HepG2 (cell line): ENCODE data around the gene PRR15L. TPM values are rescaled to one million over a fixed set of nuclear protein-coding genes. Genes with fewer than 3 reads are reported as not detected.

Experiments used
- ARNT2 ChIP-seq: sonication (generic); formaldehyde crosslinking; IDR thresholded peaks from 2 replicates; pipeline ENCODE4 v1.8.0; 2022; ENCODE audit warnings: mild to moderate bottlenecking, low read depth, missing genetic modification reagents, moderate library complexity
- JUND ChIP-seq: sonication (generic); formaldehyde crosslinking; IDR thresholded peaks from 2 replicates; pipeline ENCODE4 v1.8.0; 2022; ENCODE audit warnings: mild to moderate bottlenecking, missing genetic modification reagents
- KLF12 ChIP-seq: sonication (generic); formaldehyde crosslinking; IDR thresholded peaks from 2 replicates; pipeline ENCODE4 v1.4.0; 2020; ENCODE audit warnings: missing genetic modification reagents, borderline replicate concordance
- NCOR1 ChIP-seq: fragments of 200-600 bp; sonication (generic); IDR thresholded peaks from 2 replicates; pipeline ENCODE4 v1.7.0; 2017; ENCODE audit warnings: antibody characterized with exemption, low read length, borderline replicate concordance
- RNF2 ChIP-seq: fragments of 450-650 bp; conservative IDR thresholded peaks from 2 replicates; pipeline ENCODE4 v1.6.1; 2016; ENCODE audit warnings: low read depth
- ZC3H4 ChIP-seq: sonication (generic); formaldehyde crosslinking; IDR thresholded peaks from 2 replicates; pipeline ENCODE4 v1.4.0; 2020; ENCODE audit warnings: missing genetic modification reagents, borderline replicate concordance
- ZNF225 ChIP-seq: sonication (generic); formaldehyde crosslinking; IDR thresholded peaks from 2 replicates; pipeline ENCODE4 v1.4.0; 2020; ENCODE audit warnings: mild to moderate bottlenecking, missing genetic modification reagents
- ZNF317 ChIP-seq: sonication (generic); formaldehyde crosslinking; IDR thresholded peaks from 2 replicates; pipeline ENCODE4 v1.5.0; 2020; ENCODE audit warnings: mild to moderate bottlenecking, missing genetic modification reagents
- ZNF33A ChIP-seq: sonication (generic); formaldehyde crosslinking; IDR thresholded peaks from 2 replicates; pipeline ENCODE4 v1.5.1; 2020; ENCODE audit warnings: missing genetic modification reagents, mild to moderate bottlenecking, moderate library complexity, borderline replicate concordance
- ZNF382 ChIP-seq: sonication (generic); formaldehyde crosslinking; IDR thresholded peaks from 2 replicates; pipeline ENCODE4 v1.5.0; 2020; ENCODE audit warnings: missing genetic modification reagents, mild to moderate bottlenecking, borderline replicate concordance
- ZNF556 ChIP-seq: sonication (generic); formaldehyde crosslinking; IDR thresholded peaks from 2 replicates; pipeline ENCODE4 v1.4.0; 2020; ENCODE audit warnings: mild to moderate bottlenecking, missing genetic modification reagents, borderline replicate concordance
- polyA plus RNA-seq, 8 experiments: library from polyadenylated mRNA; depleted of rRNA in 3 of 8; stranded (reverse) in 7 of 8; unstranded in 1 of 8; fragments of >200 nt; fragmentation: Illumina TruSeq in 4 of 8; extraction: Trizol in 4 of 8; gene quantifications; 2 replicates each; pipeline versions ENCODE4 v1.2.1 to v1.2.3, GENCODE V29; 2011 to 2016; ENCODE audit warnings: low read depth in 4 of 8, missing spikeins in 1 of 8, mixed read lengths in 1 of 8; ENCODE audit not compliant: insufficient read depth in 1 of 8
- total RNA-seq, 5 experiments: library from RNA; depleted of rRNA; stranded (reverse); fragments of >200 nt; fragmentation: Illumina TruSeq; extraction: Trizol; gene quantifications; 2 replicates each; pipeline ENCODE4 v1.2.3, GENCODE V29; 2016; ENCODE audit warnings: low read depth in 1 of 5
- TF ChIP-seq, protein P1 (sequence below): sonication (generic); formaldehyde crosslinking; IDR thresholded peaks from 2 replicates; pipeline ENCODE4 v1.4.0; 2020; ENCODE audit warnings: missing genetic modification reagents
- TF ChIP-seq, protein P2 (sequence below): IDR thresholded peaks from 2 replicates; pipeline ENCODE4 v1.6.1; 2012; ENCODE audit warnings: low read depth, low read length, improper control_type of control experiment
- TF ChIP-seq, protein P3 (sequence below): IDR thresholded peaks from 2 replicates; pipeline ENCODE4 v1.6.1; 2016; ENCODE audit warnings: low read depth
- TF ChIP-seq, protein P4 (sequence below): sonication (generic); formaldehyde crosslinking; IDR thresholded peaks from 2 replicates; pipeline ENCODE4 v1.5.0; 2020; ENCODE audit warnings: mild to moderate bottlenecking, missing genetic modification reagents

The PRR15L gene
- total and polyA plus RNA-seq, 2 of the 13 experiments (the other 11 are each of a cell fraction or from before 2014, with no cell fraction given): 0.44 to 2.0 TPM

DNA sequence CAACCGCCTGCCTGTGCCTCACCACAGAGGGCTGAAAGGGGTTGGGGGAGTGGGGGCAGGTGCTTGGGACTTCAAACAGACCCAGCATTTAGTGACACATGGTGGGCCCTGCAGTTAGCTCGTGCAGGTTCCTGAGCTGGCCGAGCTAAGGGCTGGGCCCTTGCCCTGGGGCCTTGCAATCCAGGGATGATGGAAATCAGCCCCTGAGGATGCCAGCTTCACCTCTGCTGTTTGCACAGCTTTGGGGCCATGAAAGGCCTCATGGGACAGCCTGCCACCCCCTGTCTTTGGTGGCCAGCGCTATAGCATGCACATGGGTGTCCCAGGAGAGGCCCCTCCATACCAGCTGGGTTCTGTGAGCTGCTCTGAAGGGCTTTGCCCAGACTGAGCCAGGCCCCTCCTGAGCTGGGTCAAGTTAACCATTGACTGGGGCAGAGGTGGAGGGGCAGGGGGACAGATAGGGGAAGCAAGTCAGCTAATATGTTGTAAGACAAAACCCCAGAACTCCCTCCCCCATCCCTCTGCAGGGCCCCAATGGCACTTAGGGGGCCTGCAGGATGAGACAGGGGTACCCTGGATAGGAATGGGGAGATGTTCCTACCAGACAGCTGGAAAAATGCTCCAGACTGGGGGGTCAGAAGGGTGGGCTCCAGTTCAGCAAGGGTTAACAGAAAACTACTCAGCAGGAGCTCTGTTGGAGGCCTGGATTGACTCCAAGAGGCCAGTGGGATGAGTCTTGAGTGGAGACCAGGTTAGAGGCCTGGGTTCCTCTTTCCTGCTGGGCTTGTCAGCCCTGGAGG is 692 bp downstream of the PRR15L start (continued):
- TF ChIP-seq ZNF317 (0 out of 2 replicates have a peak, but pooled peaks have one; percentile 60), ZNF225 (no peak; the same call in 1 of the 2 replicates), ZNF556 (CRISPR knock-in tag) (peak; percentile 41; the same call in 1 of the 2 replicates), ZC3H4 (CRISPR knock-in tag) (no peak), ZNF382 (CRISPR knock-in tag) (no peak), KLF12 (no peak), NCOR1 (no peak), RNF2 (no peak), JUND (no peak), ARNT2 (no peak), ZNF33A (CRISPR knock-in tag) (no peak)
- TF ChIP-seq, protein P1, sequence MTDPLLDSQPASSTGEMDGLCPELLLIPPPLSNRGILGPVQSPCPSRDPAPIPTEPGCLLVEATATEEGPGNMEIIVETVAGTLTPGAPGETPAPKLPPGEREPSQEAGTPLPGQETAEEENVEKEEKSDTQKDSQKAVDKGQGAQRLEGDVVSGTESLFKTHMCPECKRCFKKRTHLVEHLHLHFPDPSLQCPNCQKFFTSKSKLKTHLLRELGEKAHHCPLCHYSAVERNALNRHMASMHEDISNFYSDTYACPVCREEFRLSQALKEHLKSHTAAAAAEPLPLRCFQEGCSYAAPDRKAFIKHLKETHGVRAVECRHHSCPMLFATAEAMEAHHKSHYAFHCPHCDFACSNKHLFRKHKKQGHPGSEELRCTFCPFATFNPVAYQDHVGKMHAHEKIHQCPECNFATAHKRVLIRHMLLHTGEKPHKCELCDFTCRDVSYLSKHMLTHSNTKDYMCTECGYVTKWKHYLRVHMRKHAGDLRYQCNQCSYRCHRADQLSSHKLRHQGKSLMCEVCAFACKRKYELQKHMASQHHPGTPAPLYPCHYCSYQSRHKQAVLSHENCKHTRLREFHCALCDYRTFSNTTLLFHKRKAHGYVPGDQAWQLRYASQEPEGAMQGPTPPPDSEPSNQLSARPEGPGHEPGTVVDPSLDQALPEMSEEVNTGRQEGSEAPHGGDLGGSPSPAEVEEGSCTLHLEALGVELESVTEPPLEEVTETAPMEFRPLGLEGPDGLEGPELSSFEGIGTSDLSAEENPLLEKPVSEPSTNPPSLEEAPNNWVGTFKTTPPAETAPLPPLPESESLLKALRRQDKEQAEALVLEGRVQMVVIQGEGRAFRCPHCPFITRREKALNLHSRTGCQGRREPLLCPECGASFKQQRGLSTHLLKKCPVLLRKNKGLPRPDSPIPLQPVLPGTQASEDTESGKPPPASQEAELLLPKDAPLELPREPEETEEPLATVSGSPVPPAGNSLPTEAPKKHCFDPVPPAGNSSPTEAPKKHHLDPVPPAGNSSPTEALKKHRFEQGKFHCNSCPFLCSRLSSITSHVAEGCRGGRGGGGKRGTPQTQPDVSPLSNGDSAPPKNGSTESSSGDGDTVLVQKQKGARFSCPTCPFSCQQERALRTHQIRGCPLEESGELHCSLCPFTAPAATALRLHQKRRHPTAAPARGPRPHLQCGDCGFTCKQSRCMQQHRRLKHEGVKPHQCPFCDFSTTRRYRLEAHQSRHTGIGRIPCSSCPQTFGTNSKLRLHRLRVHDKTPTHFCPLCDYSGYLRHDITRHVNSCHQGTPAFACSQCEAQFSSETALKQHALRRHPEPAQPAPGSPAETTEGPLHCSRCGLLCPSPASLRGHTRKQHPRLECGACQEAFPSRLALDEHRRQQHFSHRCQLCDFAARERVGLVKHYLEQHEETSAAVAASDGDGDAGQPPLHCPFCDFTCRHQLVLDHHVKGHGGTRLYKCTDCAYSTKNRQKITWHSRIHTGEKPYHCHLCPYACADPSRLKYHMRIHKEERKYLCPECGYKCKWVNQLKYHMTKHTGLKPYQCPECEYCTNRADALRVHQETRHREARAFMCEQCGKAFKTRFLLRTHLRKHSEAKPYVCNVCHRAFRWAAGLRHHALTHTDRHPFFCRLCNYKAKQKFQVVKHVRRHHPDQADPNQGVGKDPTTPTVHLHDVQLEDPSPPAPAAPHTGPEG (CRISPR knock-in tag): no peak
- TF ChIP-seq, protein P2, sequence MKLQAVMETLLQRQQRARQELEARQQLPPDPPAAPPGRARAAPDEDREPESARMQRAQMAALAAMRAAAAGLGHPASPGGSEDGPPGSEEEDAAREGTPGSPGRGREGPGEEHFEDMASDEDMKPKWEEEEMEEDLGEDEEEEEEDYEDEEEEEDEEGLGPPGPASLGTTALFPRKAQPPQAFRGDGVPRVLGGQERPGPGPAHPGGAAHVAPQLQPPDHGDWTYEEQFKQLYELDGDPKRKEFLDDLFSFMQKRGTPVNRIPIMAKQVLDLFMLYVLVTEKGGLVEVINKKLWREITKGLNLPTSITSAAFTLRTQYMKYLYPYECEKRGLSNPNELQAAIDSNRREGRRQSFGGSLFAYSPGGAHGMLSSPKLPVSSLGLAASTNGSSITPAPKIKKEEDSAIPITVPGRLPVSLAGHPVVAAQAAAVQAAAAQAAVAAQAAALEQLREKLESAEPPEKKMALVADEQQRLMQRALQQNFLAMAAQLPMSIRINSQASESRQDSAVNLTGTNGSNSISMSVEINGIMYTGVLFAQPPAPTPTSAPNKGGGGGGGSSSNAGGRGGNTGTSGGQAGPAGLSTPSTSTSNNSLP: no peak
- TF ChIP-seq, protein P3, sequence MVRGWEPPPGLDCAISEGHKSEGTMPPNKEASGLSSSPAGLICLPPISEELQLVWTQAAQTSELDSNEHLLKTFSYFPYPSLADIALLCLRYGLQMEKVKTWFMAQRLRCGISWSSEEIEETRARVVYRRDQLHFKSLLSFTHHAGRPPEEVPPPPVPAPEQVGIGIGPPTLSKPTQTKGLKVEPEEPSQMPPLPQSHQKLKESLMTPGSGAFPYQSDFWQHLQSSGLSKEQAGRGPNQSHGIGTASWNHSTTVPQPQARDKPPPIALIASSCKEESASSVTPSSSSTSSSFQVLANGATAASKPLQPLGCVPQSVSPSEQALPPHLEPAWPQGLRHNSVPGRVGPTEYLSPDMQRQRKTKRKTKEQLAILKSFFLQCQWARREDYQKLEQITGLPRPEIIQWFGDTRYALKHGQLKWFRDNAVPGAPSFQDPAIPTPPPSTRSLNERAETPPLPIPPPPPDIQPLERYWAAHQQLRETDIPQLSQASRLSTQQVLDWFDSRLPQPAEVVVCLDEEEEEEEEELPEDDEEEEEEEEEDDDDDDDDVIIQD (CRISPR knock-in tag): no peak
- TF ChIP-seq, protein P4, sequence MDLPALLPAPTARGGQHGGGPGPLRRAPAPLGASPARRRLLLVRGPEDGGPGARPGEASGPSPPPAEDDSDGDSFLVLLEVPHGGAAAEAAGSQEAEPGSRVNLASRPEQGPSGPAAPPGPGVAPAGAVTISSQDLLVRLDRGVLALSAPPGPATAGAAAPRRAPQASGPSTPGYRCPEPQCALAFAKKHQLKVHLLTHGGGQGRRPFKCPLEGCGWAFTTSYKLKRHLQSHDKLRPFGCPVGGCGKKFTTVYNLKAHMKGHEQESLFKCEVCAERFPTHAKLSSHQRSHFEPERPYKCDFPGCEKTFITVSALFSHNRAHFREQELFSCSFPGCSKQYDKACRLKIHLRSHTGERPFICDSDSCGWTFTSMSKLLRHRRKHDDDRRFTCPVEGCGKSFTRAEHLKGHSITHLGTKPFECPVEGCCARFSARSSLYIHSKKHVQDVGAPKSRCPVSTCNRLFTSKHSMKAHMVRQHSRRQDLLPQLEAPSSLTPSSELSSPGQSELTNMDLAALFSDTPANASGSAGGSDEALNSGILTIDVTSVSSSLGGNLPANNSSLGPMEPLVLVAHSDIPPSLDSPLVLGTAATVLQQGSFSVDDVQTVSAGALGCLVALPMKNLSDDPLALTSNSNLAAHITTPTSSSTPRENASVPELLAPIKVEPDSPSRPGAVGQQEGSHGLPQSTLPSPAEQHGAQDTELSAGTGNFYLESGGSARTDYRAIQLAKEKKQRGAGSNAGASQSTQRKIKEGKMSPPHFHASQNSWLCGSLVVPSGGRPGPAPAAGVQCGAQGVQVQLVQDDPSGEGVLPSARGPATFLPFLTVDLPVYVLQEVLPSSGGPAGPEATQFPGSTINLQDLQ: no peak
